H1 (cell line): ENCODE results near the gene SLC25A21. TPM values are rescaled to one million over a fixed set of nuclear protein-coding genes. Genes with fewer than 3 reads are reported as not detected.

Source experiments
- CBX8 ChIP-seq: fragments of 300-800, 300-1000 bp; sonication (generic); IDR thresholded peaks from 2 replicates; pipeline ENCODE4 v1.7.1; 2016; ENCODE audit warnings: low read depth, low read length, borderline replicate concordance
- RFX5 ChIP-seq: IDR thresholded peaks from 2 replicates; pipeline ENCODE4 v1.6.1; 2011; ENCODE audit warnings: low read depth, low read length, improper control_type of control experiment, borderline replicate concordance
- polyA plus RNA-seq, 7 experiments: library from polyadenylated mRNA; depleted of rRNA in 3 of 7; stranded (reverse) in 5 of 7; unstranded in 2 of 7; fragments of >200 nt in 5 of 7; fragments of 200-250 nt in 2 of 7; gene quantifications; 1 replicate in 5 of 7; 2 replicates in 1 of 7; 4 replicates in 1 of 7; pipeline versions ENCODE4 v1.2.1 to v1.2.3, GENCODE V29; 2011 to 2013; ENCODE audit warnings: missing spikeins in 2 of 7, mixed read lengths in 2 of 7
- total RNA-seq: library from RNA; stranded (reverse); fragmentation: NEBNext Ultra II Directional; extraction: Animal tissue kit (Norgen Biotek cat#: 25700); gene quantifications from 2 replicates; pipeline ENCODE4 v1.2.1, GENCODE V29; 2021

The SLC25A21 gene
- total and polyA plus RNA-seq, 2 of the 8 experiments (the other 6 are each of a cell fraction or from before 2014, with no cell fraction given), result 6.9 to 15.7 TPM

DNA sequence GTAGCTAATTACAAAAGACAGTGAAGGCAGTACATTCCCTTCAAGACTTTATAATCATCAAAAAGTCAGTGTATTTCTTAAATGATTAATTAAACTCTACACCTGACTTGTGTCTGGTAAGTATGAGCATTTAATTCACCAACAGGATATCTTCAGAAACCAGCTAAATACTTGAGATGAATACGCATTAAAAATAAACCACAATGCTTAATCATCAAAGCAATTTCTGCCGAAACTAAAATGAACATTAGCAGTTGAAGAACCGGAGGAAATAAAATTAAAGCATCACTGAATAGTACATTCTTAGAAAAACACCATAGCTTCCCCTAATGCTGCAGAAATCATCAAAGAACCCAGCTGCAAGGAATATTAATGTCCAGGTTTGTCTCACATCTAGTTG lies 32.7 kb downstream of the SLC25A21 start (continued):
- TF ChIP-seq RFX5 (no peak), CBX8 (no peak)
